ENCODE results near the gene FASLG.

The FASLG gene

GRCh38 chr1:172622541-172622940, 36.4 kb upstream of the FASLG start:
- no peak for TF ChIP-seq CTCF (conservative IDR thresholded peaks at IDR 0.05; ENCODE audit: low read depth, low read length)
- DNase-seq (ENCODE audit: low read depth), result no peak
- H3K4me3 ChIP-seq (ENCODE audit: low read depth, low read length), result no peak overlapping the region

- TF ChIP-seq CTCF (conservative IDR thresholded peaks at IDR 0.05; ENCODE audit: low read depth, low read length), result no peak
- no peak for DNase-seq (ENCODE audit: low read depth)
- H3K4me3 ChIP-seq (ENCODE audit: low read depth, low read length), result no peak overlapping the region
Measured at GRCh38 chr1:172623748-172624147, 35.2 kb upstream of the FASLG start.

GRCh38 chr1:172626845-172627244, 32.1 kb upstream of the FASLG start:
- no peak for TF ChIP-seq CTCF (conservative IDR thresholded peaks at IDR 0.05; ENCODE audit: low read depth, low read length)
- H3K4me3 ChIP-seq (ENCODE audit: low read depth, low read length), result no peak overlapping the region
- DNase-seq (ENCODE audit: low read depth), result no peak

- H3K4me3 ChIP-seq (ENCODE audit: low read depth, low read length), result no peak overlapping the region
- no peak for TF ChIP-seq CTCF (conservative IDR thresholded peaks at IDR 0.05; ENCODE audit: low read depth, low read length)
- DNase-seq (ENCODE audit: low read depth), result no peak
Measured at GRCh38 chr1:172627702-172628101, 31.2 kb upstream of the FASLG start.

GRCh38 chr1:172628401-172628800, 30.5 kb upstream of the FASLG start:
- H3K4me3 ChIP-seq (ENCODE audit: low read depth, low read length), result no peak overlapping the region
- peak; percentile 44 for DNase-seq (ENCODE audit: low read depth)
- TF ChIP-seq CTCF (conservative IDR thresholded peaks at IDR 0.05; ENCODE audit: low read depth, low read length), result no peak

- no peak for DNase-seq (ENCODE audit: low read depth)
- no peak overlapping the region for H3K4me3 ChIP-seq (ENCODE audit: low read depth, low read length)
- no peak for TF ChIP-seq CTCF (conservative IDR thresholded peaks at IDR 0.05; ENCODE audit: low read depth, low read length)
Measured at GRCh38 chr1:172629170-172629569, 29.7 kb upstream of the FASLG start.

- no peak for TF ChIP-seq CTCF (conservative IDR thresholded peaks at IDR 0.05; ENCODE audit: low read depth, low read length)
- no peak overlapping the region for H3K4me3 ChIP-seq (ENCODE audit: low read depth, low read length)
- no peak for DNase-seq (ENCODE audit: low read depth)
Measured at GRCh38 chr1:172629638-172630037, 29.3 kb upstream of the FASLG start.

All from choroid plexus epithelial cell (primary cell).